A549 (cell line): Measurements from ENCODE around the gene CSNK1D. TPM values are rescaled to one million over a fixed set of nuclear protein-coding genes. Genes with fewer than 3 reads are reported as not detected.

ENCODE experiments used
- ATAC-seq, 2 experiments: fragments of 200-7000 bp in 1 of 2; fragments of >200 bp in 1 of 2; cut with Nextera tagmentation in 1 of 2; cut with Tn5 transposase in 1 of 2; 3 replicates each; pipeline versions ENCODE4 v1.8.0 to v1.9.1; 2018 to 2020; ENCODE audit warnings: mild to moderate bottlenecking in 1 of 2, moderate library complexity in 1 of 2
- CTCF ChIA-PET: fragments of 300-600 bp; sonication (Branson Sonifier 250); formaldehyde crosslinking; extraction: SDS; loops from one replicate; lab custom pipeline; 2021; ENCODE audit warnings: antibody characterized with exemption, inconsistent platforms; lab: Yijun Ruan, JAX
- POLR2A ChIA-PET: fragments of 350-600 bp; formaldehyde crosslinking; extraction: SDS; loops from one replicate; lab custom pipeline; 2021; ENCODE audit warnings: antibody characterized with exemption, inconsistent platforms; lab: Yijun Ruan, JAX
- DNase-seq, 2 experiments: peaks; one replicate each; pipeline versions ENCODE4 v3.0.0 to v3.0.0-alpha.2; 2011 to 2016; ENCODE audit warnings: low read depth in 1 of 2, low spot score in 1 of 2
- FAIRE-seq: peaks from 2 replicates; lab custom pipeline; 2011; peaks lifted over from hg19 to GRCh38; lab: Jason Lieb, UNC
- H3K27ac ChIP-seq, 2 experiments: fragments of >200 bp; sonication (Bioruptor Twin); formaldehyde crosslinking; 3 replicates each; pipeline ENCODE4 v1.5.1; 2016 to 2017
- H3K4me1 ChIP-seq: fragments of >200 bp; sonication (Bioruptor Twin); formaldehyde crosslinking; 3 replicates; pipeline ENCODE4 v1.6.1; 2016
- H3K4me2 ChIP-seq: fragments of >200 bp; sonication (Bioruptor Twin); formaldehyde crosslinking; 3 replicates; pipeline ENCODE4 v1.6.1; 2016
- H3K4me3 ChIP-seq: fragments of >200 bp; sonication (Bioruptor Twin); formaldehyde crosslinking; 3 replicates; pipeline ENCODE4 v1.5.1; 2016
- H3K9me3 ChIP-seq: fragments of >200 bp; sonication (Bioruptor Twin); formaldehyde crosslinking; 3 replicates; pipeline ENCODE4 v1.6.1; 2016
- BHLHE40 ChIP-seq: IDR thresholded peaks from 2 replicates; pipeline ENCODE4 v1.6.1; 2012; ENCODE audit warnings: low read depth, low read length, inconsistent platforms
- EHF ChIP-seq: fragments of 250-450 bp; sonication (Bioruptor Pico); IDR thresholded peaks from 2 replicates; pipeline ENCODE4 v1.5.0; 2020; ENCODE audit warnings: mild to moderate bottlenecking
- FOSB ChIP-seq: fragments of 250-450 bp; sonication (Bioruptor Pico); IDR thresholded peaks from 2 replicates; pipeline ENCODE4 v1.5.0; 2020; ENCODE audit warnings: mild to moderate bottlenecking, moderate library complexity
- HOXA7 ChIP-seq: fragments of 250-450 bp; sonication (Bioruptor Pico); IDR thresholded peaks from 2 replicates; pipeline ENCODE4 v1.5.0; 2020; ENCODE audit warnings: mild to moderate bottlenecking, moderate library complexity
- HOXB13 ChIP-seq: fragments of 250-450 bp; sonication (Bioruptor Pico); IDR thresholded peaks from 2 replicates; pipeline ENCODE4 v1.5.0; 2020; ENCODE audit warnings: low read depth, mild to moderate bottlenecking, moderate library complexity
- HOXB5 ChIP-seq: fragments of 250-450 bp; sonication (Bioruptor Pico); IDR thresholded peaks from 2 replicates; pipeline ENCODE4 v1.5.0; 2020; ENCODE audit warnings: mild to moderate bottlenecking, moderate library complexity
- JUN ChIP-seq, 2 experiments: fragments of >200 bp; sonication (Bioruptor Twin); formaldehyde crosslinking; IDR thresholded peaks; 2 replicates in 1 of 2; 3 replicates in 1 of 2; pipeline ENCODE4 v1.6.1; 2016 to 2017
- JUNB ChIP-seq: fragments of >200 bp; sonication (Bioruptor Twin); formaldehyde crosslinking; IDR thresholded peaks from 2 replicates; pipeline ENCODE4 v1.6.1; 2016
- MAZ ChIP-seq: fragments of 150-350 bp; IDR thresholded peaks from 2 replicates; pipeline ENCODE4 v1.6.1; 2014; ENCODE audit warnings: antibody characterized with exemption, low read depth, low read length, borderline replicate concordance
- MYC ChIP-seq: IDR thresholded peaks from 2 replicates; pipeline ENCODE4 v1.6.1; 2012; ENCODE audit warnings: mild to moderate bottlenecking, inconsistent platforms, low read length, improper control_type of control experiment, borderline replicate concordance
- NPAS2 ChIP-seq: fragments of 250-450 bp; sonication (Bioruptor Pico); IDR thresholded peaks from 2 replicates; pipeline ENCODE4 v1.8.0; 2022; ENCODE audit warnings: mild to moderate bottlenecking, moderate library complexity, borderline replicate concordance
- NR3C1 ChIP-seq: fragments of >200 bp; sonication (Bioruptor Twin); formaldehyde crosslinking; IDR thresholded peaks from 3 replicates; pipeline ENCODE4 v1.6.1; 2017
- RFX5 ChIP-seq: fragments of 450-650 bp; IDR thresholded peaks from 2 replicates; pipeline ENCODE4 v1.7.1; 2014; ENCODE audit warnings: antibody characterized with exemption, mild to moderate bottlenecking, moderate library complexity
- SMC3 ChIP-seq: fragments of >200 bp; sonication (Bioruptor Twin); formaldehyde crosslinking; IDR thresholded peaks from 3 replicates; pipeline ENCODE4 v1.6.1; 2018; ENCODE audit warnings: inconsistent platforms
- TFCP2L1 ChIP-seq: fragments of 250-450 bp; sonication (Bioruptor Pico); IDR thresholded peaks from 2 replicates; pipeline ENCODE4 v1.5.0; 2021; ENCODE audit warnings: mild to moderate bottlenecking
- USF2 ChIP-seq: fragments of 450-650 bp; IDR thresholded peaks from 2 replicates; pipeline ENCODE4 v1.6.1; 2014; ENCODE audit warnings: antibody characterized with exemption
- WGBS: methylation state at CpG from one replicate; pipeline ENCODE4 v1.1.6; 2017; ENCODE audit errors: missing lambda C conversion rate; 5-methylcytosine and 5-hydroxymethylcytosine counted together
- polyA plus RNA-seq, 4 experiments: library from polyadenylated mRNA; depleted of rRNA in 3 of 4; stranded (reverse); fragments of >200 nt; fragmentation: RNase III in 1 of 4; extraction: RNeasy Plus Mini Kit Qiagen cat#74134 plus additional on column Dnase treatment in 1 of 4; gene quantifications; 2 replicates in 3 of 4; 3 replicates in 1 of 4; pipeline ENCODE4 v1.2.3, GENCODE V29; 2011 to 2017
- TF ChIP-seq, protein P1 (sequence below): fragments of 250-450 bp; sonication (Bioruptor Pico); IDR thresholded peaks from 2 replicates; pipeline ENCODE4 v1.5.0; 2020; ENCODE audit warnings: low read depth, mild to moderate bottlenecking, moderate library complexity
- TF ChIP-seq, protein P2 (sequence below): fragments of 150-350 bp; IDR thresholded peaks from 2 replicates; pipeline ENCODE4 v1.6.1; 2014; ENCODE audit warnings: low read depth, mild to moderate bottlenecking, low read length
- TF ChIP-seq, protein P3 (sequence below): IDR thresholded peaks from 2 replicates; pipeline ENCODE4 v1.6.1; 2012; ENCODE audit warnings: low read depth, borderline replicate concordance
- TF ChIP-seq, protein P4 (sequence below): IDR thresholded peaks from 2 replicates; pipeline ENCODE4 v1.6.1; 2012

CSNK1D gene
- polyA plus RNA-seq, 2 of the 4 experiments (the other 2 are of a cell fraction) = 130 to 163 TPM

DNA sequence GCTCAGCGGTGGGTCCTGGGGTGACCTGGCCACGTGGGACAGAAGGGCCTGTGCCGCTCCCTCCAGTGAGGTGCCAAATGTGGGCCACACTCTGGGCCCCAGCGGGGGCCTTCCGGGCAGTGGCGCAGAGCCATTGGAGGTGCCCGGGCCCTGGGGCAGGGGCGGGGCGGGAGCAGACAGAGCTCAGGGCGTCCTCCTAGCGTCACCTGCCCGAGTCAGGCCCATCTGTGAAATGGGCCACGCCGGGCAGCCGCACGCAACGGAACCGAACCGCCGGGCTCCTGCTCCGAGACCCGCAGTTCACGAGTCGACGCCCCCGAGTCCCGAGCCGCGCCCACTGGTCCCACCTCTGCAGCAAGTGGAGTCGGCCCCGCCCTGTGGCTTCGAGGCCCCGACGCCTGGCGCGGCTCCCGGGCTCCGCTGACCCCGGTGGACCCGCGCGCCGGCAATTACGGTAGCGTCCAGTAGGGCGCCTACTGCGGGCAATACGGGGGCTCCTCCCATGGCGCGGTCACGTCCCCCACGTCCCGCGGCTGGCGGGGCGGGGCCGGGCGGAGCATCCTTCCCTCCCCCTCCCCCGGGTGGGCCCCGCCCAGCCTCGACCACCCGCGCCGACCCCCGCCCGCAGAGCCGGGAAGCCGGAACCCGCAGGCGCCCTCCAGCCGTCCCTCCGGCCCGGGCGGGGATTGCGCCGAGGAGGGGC, 42.7 kb downstream of the CSNK1D start (continued):
- TF ChIP-seq MAZ = peak; percentile 38; the same call in 1 of the 2 replicates
- TF ChIP-seq, protein P1, sequence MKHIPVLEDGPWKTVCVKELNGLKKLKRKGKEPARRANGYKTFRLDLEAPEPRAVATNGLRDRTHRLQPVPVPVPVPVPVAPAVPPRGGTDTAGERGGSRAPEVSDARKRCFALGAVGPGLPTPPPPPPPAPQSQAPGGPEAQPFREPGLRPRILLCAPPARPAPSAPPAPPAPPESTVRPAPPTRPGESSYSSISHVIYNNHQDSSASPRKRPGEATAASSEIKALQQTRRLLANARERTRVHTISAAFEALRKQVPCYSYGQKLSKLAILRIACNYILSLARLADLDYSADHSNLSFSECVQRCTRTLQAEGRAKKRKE (CRISPR knock-in tag) = no peak
- TF ChIP-seq, protein P2, sequence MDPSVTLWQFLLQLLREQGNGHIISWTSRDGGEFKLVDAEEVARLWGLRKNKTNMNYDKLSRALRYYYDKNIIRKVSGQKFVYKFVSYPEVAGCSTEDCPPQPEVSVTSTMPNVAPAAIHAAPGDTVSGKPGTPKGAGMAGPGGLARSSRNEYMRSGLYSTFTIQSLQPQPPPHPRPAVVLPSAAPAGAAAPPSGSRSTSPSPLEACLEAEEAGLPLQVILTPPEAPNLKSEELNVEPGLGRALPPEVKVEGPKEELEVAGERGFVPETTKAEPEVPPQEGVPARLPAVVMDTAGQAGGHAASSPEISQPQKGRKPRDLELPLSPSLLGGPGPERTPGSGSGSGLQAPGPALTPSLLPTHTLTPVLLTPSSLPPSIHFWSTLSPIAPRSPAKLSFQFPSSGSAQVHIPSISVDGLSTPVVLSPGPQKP = no peak
- no peak for TF ChIP-seq HOXA7
- TF ChIP-seq SMC3 = peak; percentile 34; the same call in 2 of the 3 replicates
- TF ChIP-seq NR3C1 = no peak
- no peak for TF ChIP-seq BHLHE40
- no peak for TF ChIP-seq FOSB (CRISPR knock-in tag)
- no peak for TF ChIP-seq MYC
- peak; percentile 5 for TF ChIP-seq USF2
- TF ChIP-seq, protein P3, sequence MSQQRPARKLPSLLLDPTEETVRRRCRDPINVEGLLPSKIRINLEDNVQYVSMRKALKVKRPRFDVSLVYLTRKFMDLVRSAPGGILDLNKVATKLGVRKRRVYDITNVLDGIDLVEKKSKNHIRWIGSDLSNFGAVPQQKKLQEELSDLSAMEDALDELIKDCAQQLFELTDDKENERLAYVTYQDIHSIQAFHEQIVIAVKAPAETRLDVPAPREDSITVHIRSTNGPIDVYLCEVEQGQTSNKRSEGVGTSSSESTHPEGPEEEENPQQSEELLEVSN = peak; percentile 99
- TF ChIP-seq JUN (IDR thresholded peaks at IDR 0.05) = peak in 1 of 2 experiments; percentile 61; a peak in 4 of 5 replicates
- no peak for TF ChIP-seq NPAS2 (CRISPR knock-in tag)
- peak; percentile 37; the same call in 1 of the 2 replicates for TF ChIP-seq EHF (CRISPR knock-in tag)
- TF ChIP-seq, all 56 proteins: peak for 12

DNA sequence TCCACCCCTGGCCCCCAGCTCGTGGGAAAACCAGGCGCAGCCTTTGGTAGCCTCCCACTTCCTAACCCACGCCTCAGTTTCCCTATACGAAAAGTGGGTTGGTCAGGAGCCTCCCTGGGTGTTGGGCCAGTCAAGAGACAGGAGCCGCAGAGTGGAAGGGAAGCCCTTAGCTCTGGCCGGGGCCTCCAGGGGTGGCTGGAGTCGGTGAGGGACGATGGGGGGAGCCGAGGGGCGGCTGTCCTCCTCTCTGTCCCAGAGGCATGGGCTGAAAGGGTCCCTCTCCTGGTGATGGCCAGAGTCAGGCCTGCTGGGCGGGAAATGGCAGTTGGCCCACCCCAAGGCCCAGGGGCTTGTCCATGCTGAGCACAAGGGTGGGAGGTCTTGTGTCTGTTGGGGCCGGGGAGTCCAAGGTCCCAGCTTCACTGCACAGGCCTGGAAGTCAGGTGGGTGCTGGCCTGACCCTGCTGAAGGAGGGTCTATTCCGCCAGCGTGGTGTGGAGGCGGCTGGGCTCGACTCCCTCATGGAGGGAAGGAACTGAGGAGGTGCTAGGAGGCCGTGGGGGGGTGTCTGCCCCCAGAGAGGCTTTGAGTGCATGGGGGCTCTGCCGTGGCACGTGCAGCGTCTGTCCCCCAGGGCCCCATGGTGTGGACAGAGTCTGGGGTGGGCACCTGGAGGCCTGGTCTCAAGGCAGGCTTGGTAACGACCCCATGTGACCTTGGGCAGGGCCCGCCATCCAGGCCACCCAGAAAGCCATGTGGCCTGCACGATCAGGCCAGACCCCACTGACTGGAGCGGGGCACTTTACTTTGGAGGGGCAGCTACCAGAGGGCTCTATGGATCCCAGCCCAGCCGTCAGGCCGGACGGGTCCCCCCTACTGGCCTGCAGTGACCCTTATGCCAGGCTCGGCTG, 43.5 kb downstream of the CSNK1D start:
- peaks cover 42% of the 10 kb centered on the region for H3K4me1 ChIP-seq
- ChIA-PET CTCF (interaction anchor here (0.5 to 3.4 kb wide), 16 partner anchors 8 to 199 kb away, joined by 3 to 24 read pairs (median 4); no protein-coding TSS in a partner anchor), POLR2A (interaction anchor here (1.3 to 1.6 kb wide), 2 partner anchors 10 to 13 kb away, joined by 3 to 8 read pairs; no protein-coding TSS in a partner anchor)
- TF ChIP-seq, protein P3 = peak; percentile 81; the same call in 1 of the 2 replicates
- no peak for TF ChIP-seq RFX5
- TF ChIP-seq HOXB5 = peak; percentile 25; the same call in 1 of the 2 replicates
- peak; percentile 62 for TF ChIP-seq USF2
- no peak for TF ChIP-seq HOXB13 (CRISPR knock-in tag)
- TF ChIP-seq, protein P4, sequence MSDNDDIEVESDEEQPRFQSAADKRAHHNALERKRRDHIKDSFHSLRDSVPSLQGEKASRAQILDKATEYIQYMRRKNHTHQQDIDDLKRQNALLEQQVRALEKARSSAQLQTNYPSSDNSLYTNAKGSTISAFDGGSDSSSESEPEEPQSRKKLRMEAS = peak; percentile 2; the same call in 1 of the 2 replicates
- TF ChIP-seq JUNB = no peak
- peak; percentile 20; the same call in 1 of the 2 replicates for TF ChIP-seq TFCP2L1
- DNase-seq (peak in 1 of 2 experiments; percentile 49), ATAC-seq (peak in 1 of 2 experiments; percentile 7; a peak in 4 of 6 replicates), FAIRE-seq (no peak)
- peak overlapping the region; percentile 65 for H3K4me3 ChIP-seq
- H3K9me3 ChIP-seq = no peaks in the 10 kb centered on the region
- 62% methylated on average over 23 of the region's 28 CpGs for WGBS
- H3K27ac ChIP-seq = peak overlapping the region; percentile 95 to 99
- peak overlapping the region; percentile 96 for H3K4me2 ChIP-seq
